ENCODE measurements around the gene NRIP1. TPM values are rescaled to one million over a fixed set of nuclear protein-coding genes. Genes with fewer than 3 reads are reported as not detected.
"Not testable (repeated sequence)": the region's sequence is repeated elsewhere in the genome, so short reads cannot be mapped to it uniquely, and the experiment has no call there.

Gene NRIP1
- total RNA-seq, 1 donor from 2014 or later = 34.4 TPM

GRCh38 chr21:15039607-15040299 lies 25.0 kb downstream of the NRIP1 start:
- no peak for DNase-seq (ENCODE audit: low spot score)

GRCh38 chr21:15037900-15038293 lies 26.9 kb downstream of the NRIP1 start:
- DNase-seq (ENCODE audit: low spot score) = no peak

DNA sequence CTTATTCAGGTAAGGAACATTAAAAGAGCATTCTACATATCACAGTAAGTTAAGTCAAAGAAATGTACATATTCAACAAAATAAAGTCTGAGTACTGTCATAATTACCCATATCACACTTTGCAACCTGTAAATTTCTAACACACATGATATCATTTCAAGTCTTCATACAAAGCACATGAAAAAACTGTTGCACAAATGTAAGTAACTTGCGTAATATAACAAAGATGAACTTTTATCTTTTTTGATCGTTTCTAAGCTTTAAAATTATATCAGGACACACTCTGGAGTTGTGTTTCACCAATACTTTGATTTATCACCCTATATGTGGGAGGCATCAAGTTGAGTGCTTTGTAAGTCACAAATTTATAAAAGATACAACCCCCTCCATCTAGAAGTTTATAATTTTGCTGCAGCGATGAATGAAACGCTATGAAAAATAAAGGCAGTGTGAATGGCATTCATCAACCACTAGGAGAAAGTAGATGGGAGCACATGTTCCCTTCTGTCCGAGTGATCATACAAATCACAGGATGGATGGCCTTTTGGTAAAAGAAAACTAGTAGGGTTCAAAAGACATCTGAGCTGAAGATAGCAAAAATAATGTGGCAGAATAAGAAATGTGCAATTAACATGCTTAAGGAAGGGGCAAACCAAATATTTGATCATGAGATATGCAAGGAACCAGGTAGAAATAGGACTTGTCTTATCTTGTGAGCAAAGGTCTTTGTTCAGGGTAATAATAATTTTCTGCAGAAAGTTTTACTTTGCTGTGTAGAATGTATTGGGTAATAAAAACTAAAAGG lies 27.5 kb downstream of the NRIP1 start:
- no peak for DNase-seq (ENCODE audit: low spot score)

GRCh38 chr21:15036189-15036588 lies 28.6 kb downstream of the NRIP1 start:
- DNase-seq (ENCODE audit: low spot score) = no peak

GRCh38 chr21:15034126-15034853 lies 30.5 kb downstream of the NRIP1 start:
- DNase-seq (ENCODE audit: low spot score) = no peak

GRCh38 chr21:15031790-15032357 lies 32.9 kb downstream of the NRIP1 start:
- DNase-seq (ENCODE audit: low spot score) = no peak

DNA sequence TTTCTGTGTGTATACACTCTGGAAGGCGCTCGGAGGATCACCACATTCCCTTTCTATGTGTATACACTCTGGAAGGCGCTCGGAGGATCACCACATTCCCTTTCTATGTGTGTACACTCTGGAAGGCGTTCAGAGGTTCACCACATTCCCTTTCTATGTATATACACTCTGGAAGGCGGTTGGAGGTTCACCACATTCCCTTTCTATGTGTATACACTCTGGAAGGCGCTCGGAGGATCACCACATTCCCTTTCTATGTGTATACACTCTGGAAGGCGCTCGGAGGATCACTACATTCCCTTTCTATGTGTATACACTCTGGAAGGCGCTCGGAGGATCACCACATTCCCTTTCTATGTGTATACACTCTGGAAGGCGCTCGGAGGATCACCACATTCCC lies 33.4 kb downstream of the NRIP1 start:
- DNase-seq (ENCODE audit: low spot score) = not testable (repeated sequence)

- not testable (repeated sequence) for DNase-seq (ENCODE audit: low spot score)
These were observed 33.9 kb downstream of the NRIP1 start for GRCh38 chr21:15030861-15031260.

DNA sequence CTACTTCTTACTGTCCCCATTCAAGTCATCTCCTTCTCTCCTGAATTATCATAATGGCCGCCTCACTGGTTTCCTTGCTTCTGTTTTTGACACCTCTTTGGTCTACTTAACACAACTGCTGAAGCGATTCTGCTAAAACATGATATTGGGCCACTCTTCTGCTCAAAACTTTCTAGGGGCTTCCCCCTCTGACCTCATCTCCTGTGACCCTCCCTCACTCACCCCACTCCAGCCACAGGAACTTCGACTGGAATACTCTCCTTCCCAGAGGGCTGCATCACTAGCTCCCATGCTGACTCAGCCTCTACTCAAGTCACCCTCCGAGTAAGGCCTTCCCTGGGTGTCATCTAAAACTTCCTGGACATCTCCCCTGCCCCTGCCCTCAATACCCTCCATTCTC lies 35.7 kb downstream of the NRIP1 start:
- DNase-seq (ENCODE audit: low spot score) = no peak

DNA sequence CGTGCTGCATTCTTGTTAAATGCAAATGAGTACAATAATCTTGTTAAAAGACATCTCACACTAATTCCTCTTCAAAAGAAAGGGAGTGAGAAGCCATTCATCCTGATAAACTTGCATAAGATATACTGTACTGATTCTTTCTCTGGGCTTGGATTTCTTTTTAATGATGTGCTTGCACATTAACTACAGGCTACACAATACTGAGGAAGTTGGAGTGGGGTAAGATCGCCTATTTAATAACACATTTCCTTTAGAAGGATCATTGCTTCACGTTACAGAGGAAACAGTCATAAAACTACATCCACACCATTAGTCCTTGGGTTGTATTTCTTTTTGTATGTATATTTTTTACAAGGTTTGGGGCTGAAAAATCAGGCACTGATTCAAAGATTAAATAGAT lies 36.6 kb downstream of the NRIP1 start:
- DNase-seq (ENCODE audit: low spot score) = no peak

DNA sequence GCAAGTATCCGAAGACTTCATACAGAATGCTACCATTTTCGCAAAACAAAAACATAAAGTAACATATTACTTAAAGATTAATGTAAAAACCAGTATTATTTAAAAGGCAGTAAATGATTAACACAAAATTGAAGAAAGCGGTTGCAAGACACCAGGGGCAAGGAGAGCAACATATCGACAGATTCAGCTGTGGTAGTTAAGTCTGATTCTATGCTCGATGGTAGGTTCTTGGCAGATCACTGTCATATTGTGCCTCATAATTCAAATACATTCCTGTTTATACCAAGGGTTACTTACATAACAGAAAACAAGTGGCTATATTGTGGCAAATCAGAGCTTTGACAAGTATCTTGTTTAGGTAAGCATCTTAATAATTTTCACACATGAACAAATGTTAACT lies 37.7 kb downstream of the NRIP1 start:
- no peak for DNase-seq (ENCODE audit: low spot score)

DNA sequence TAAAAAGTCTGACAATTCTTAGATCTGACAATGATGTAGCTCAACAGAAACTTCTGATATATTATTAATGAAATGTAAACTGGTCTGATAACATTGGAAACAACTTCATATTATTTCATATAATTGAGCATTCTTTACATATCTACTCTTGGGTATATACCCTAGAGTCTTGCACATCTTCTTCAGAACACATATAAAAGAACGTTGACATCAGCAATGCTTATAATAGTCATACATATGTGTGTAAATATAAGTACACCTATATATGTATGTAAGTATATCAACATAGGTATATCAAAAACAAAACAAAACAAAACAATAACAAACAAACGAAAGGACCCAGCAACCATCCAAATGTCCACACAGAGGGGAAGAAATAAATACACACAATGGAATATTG lies 38.4 kb downstream of the NRIP1 start:
- no peak for DNase-seq (ENCODE audit: low spot score)

- no peak for DNase-seq (ENCODE audit: low spot score)
These were observed 41.0 kb downstream of the NRIP1 start for GRCh38 chr21:15023776-15024175.

GRCh38 chr21:15022608-15023261 lies 42.1 kb downstream of the NRIP1 start:
- DNase-seq (ENCODE audit: low spot score) = no peak

DNA sequence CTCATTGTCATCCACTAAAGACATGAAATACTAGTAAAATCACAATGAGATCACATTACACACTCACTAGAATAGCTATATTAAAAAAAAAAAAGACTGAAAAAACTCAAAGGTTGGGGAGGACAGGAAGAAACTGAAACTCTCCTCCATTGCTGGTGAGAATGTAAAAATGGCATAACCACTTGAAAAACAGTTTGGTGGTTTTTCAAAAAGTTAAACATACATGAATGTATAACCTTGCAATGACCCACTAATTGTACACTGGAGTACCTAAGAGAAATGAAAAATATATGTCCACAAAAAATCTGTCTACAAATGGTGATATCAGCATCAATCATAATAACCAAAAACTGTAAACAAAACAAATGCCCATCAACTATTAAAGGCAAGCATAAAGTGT lies 44.0 kb downstream of the NRIP1 start:
- no peak for DNase-seq (ENCODE audit: low spot score)

- no peak for DNase-seq (ENCODE audit: low spot score)
These were observed 46.4 kb downstream of the NRIP1 start for GRCh38 chr21:15018382-15018781.

GRCh38 chr21:15015622-15016471 lies 49.0 kb downstream of the NRIP1 start:
- DNase-seq (ENCODE audit: low spot score) = no peak

- DNase-seq (ENCODE audit: low spot score) = no peak
These were observed 50.6 kb downstream of the NRIP1 start for GRCh38 chr21:15014221-15014620.

DNA sequence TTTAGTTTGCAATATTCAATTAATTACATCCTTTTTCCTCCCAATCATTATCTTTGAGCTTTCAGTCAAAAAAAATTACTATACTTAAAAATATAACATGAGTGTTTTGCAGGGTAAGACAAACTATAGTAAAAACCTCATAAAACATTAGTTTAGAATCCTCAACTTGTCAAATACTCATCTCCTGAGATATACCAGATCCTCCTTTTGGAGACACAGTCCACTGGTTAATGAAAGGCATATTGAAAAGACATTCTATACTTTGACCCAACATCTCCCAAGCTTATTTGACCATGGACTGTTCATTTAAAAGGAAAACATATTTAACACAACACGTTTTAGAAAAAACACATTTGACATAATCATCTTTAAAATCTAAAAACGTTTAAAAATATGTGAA lies 52.8 kb downstream of the NRIP1 start:
- DNase-seq (ENCODE audit: low spot score) = no peak

DNA sequence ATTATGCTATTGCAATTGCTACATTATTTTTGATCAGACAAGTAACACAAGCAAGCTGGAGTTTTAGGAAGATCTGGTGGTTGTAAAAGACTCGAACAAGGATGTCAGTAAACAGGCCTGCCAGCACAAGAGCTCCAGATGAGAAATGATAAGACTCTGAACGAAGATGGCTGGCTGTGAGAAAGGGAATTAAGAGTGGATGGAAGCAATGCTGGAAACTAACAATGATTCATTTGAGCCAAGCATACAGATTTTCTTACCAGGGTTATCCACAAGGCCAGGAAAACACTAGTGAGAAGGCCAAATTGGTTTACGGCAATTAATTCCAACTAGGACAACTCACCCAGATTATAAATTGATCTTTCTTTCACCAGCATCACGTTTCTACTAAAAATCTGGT lies 54.2 kb downstream of the NRIP1 start:
- DNase-seq (ENCODE audit: low spot score) = no peak

DNA sequence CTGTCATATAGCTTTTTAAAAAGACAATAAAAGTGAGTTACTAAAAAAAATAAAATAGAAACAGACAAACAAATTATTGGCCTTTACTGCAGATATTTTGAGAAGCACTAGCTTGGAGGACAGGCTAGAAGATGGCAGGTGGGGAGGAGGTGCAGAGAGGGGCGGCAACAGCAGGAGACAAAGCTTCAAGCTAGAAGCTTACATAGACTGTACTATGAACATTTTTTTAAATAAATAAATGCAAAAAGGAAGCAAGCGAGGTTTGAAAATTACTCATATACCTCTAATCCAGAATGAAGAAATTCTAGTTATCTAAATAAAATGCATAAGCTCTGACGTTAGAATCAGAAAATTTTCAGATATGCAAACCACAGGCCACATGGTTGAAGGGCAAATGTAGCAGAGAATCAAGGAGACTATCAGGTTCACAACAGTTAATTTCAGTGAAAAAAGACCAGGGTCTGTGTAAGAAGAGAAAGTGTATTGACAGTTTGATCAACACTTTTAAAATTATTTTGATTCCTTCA lies 54.9 kb downstream of the NRIP1 start:
- DNase-seq (ENCODE audit: low spot score) = no peak

All from mucosa of gallbladder (tissue), 1 donor.